H9 (cell line): ENCODE results near the gene LRRC8B. TPM values are rescaled to one million over a fixed set of nuclear protein-coding genes. Genes with fewer than 3 reads are reported as not detected.

Source experiments
- DNase-seq: peaks from one replicate; pipeline ENCODE4 v3.0.0-alpha.2; 2017
- H2AFZ ChIP-seq: one replicate; pipeline ENCODE4 v1.6.1; 2013; ENCODE audit warnings: mild to moderate bottlenecking, low read length, control low read depth, moderate library complexity
- H2AK5ac ChIP-seq: 2 replicates; pipeline ENCODE4 v1.6.1; 2013; ENCODE audit warnings: low read length, control low read depth, mixed read lengths; ENCODE audit not compliant: insufficient read length
- H2BK120ac ChIP-seq: one replicate; pipeline ENCODE4 v1.6.1; 2013; ENCODE audit warnings: low read depth, mild to moderate bottlenecking, low read length, control low read depth, inconsistent platforms; ENCODE audit not compliant: poor library complexity, severe bottlenecking
- H2BK12ac ChIP-seq: 2 replicates; pipeline ENCODE4 v1.6.1; 2013; ENCODE audit warnings: low read length, control low read depth, mixed read lengths, low read depth; ENCODE audit not compliant: insufficient read length
- H2BK15ac ChIP-seq: 2 replicates; pipeline ENCODE4 v1.6.1; 2013; ENCODE audit warnings: low read depth, low read length, control low read depth
- H2BK20ac ChIP-seq: one replicate; pipeline ENCODE4 v1.6.1; 2013; ENCODE audit warnings: low read depth, mild to moderate bottlenecking, low read length, control low read depth, inconsistent platforms; ENCODE audit not compliant: poor library complexity, severe bottlenecking
- H2BK5ac ChIP-seq: 2 replicates; pipeline ENCODE4 v1.6.1; 2013; ENCODE audit warnings: low read length, control low read depth, mixed read lengths; ENCODE audit not compliant: insufficient read length
- H3K14ac ChIP-seq: 2 replicates; pipeline ENCODE4 v1.6.1; 2013; ENCODE audit warnings: low read length, control low read depth; ENCODE audit not compliant: insufficient read depth
- H3K18ac ChIP-seq: 2 replicates; pipeline ENCODE4 v1.6.1; 2013; ENCODE audit warnings: low read depth, mild to moderate bottlenecking, mixed read lengths, low read length, control low read depth; ENCODE audit not compliant: insufficient read length
- H3K23ac ChIP-seq: 2 replicates; pipeline ENCODE4 v1.6.1; 2013; ENCODE audit warnings: low read length, control low read depth, mixed read lengths, low read depth; ENCODE audit not compliant: insufficient read length
- H3K23me2 ChIP-seq: 2 replicates; pipeline ENCODE4 v1.6.1; 2013; ENCODE audit warnings: low read depth, mild to moderate bottlenecking, mixed read lengths, low read length, control low read depth; ENCODE audit not compliant: insufficient read length, poor library complexity, severe bottlenecking
- H3K27ac ChIP-seq: 2 replicates; pipeline ENCODE4 v1.5.1; 2013; ENCODE audit warnings: low read length, control low read depth, mixed read lengths, low read depth; ENCODE audit not compliant: insufficient read length
- H3K27me3 ChIP-seq: 2 replicates; pipeline ENCODE4 v1.6.1; 2013; ENCODE audit warnings: low read length, control low read depth, inconsistent platforms; ENCODE audit not compliant: insufficient read depth
- H3K4ac ChIP-seq: 2 replicates; pipeline ENCODE4 v1.6.1; 2013; ENCODE audit warnings: low read depth, mild to moderate bottlenecking, control low read depth, inconsistent platforms, low read length, moderate library complexity
- H3K4me1 ChIP-seq: 2 replicates; pipeline ENCODE4 v1.6.1; 2013; ENCODE audit warnings: low read length, control low read depth, inconsistent platforms; ENCODE audit not compliant: insufficient read depth
- H3K4me2 ChIP-seq: 2 replicates; pipeline ENCODE4 v1.6.1; 2013; ENCODE audit warnings: low read length, control low read depth, mixed read lengths; ENCODE audit not compliant: insufficient read length, insufficient read depth
- H3K56ac ChIP-seq: 2 replicates; pipeline ENCODE4 v1.6.1; 2013; ENCODE audit warnings: low read depth, mild to moderate bottlenecking, mixed read lengths, low read length, control low read depth; ENCODE audit not compliant: insufficient read length
- H3K79me1 ChIP-seq: 2 replicates; pipeline ENCODE4 v1.6.1; 2013; ENCODE audit warnings: low read depth, mild to moderate bottlenecking, moderate library complexity, low read length, control low read depth, inconsistent platforms; ENCODE audit not compliant: insufficient read depth, poor library complexity, severe bottlenecking
- H3K79me2 ChIP-seq: 2 replicates; pipeline ENCODE4 v1.6.1; 2013; ENCODE audit warnings: low read length, control low read depth, inconsistent platforms; ENCODE audit not compliant: insufficient read depth
- H3K9ac ChIP-seq: 2 replicates; pipeline ENCODE4 v1.6.1; 2013; ENCODE audit warnings: low read length, control low read depth, mixed read lengths; ENCODE audit not compliant: insufficient read length; ENCODE audit errors: extremely low read depth
- H3K9me3 ChIP-seq: one replicate; pipeline ENCODE4 v1.6.1; 2013; ENCODE audit warnings: low read depth, low read length, inconsistent platforms; ENCODE audit not compliant: control insufficient read depth
- H3T11ph ChIP-seq: one replicate; pipeline ENCODE4 v1.6.1; 2013; ENCODE audit warnings: mild to moderate bottlenecking, low read length, control low read depth, inconsistent platforms
- H4K20me1 ChIP-seq: one replicate; pipeline ENCODE4 v1.6.1; 2013; ENCODE audit not compliant: control insufficient read depth, insufficient read length, insufficient read depth
- H4K5ac ChIP-seq: 2 replicates; pipeline ENCODE4 v1.6.1; 2013; ENCODE audit warnings: low read depth, mild to moderate bottlenecking, mixed read lengths, low read length, control low read depth; ENCODE audit not compliant: insufficient read length
- H4K8ac ChIP-seq: replicated peaks from 2 replicates; pipeline ENCODE4 v1.6.1; 2013; ENCODE audit warnings: low read length, control low read depth, mixed read lengths, low read depth; ENCODE audit not compliant: insufficient read length
- H4K91ac ChIP-seq: 2 replicates; pipeline ENCODE4 v1.6.1; 2013; ENCODE audit warnings: low read depth, mild to moderate bottlenecking, moderate library complexity, mixed read lengths, low read length, control low read depth; ENCODE audit not compliant: insufficient read length
- H3K27ac Mint-ChIP-seq, 3 experiments: 2 replicates in 2 of 3; 3 replicates in 1 of 3; pipeline ENCODE4 v1.8.0; 2020 to 2021; ENCODE audit warnings: mixed read lengths in 3 of 3, mild to moderate bottlenecking in 1 of 3, moderate library complexity in 1 of 3
- H3K27me3 Mint-ChIP-seq: 2 replicates; pipeline ENCODE4 v1.8.0; 2021; ENCODE audit warnings: low read depth, mild to moderate bottlenecking, moderate library complexity, mixed read lengths
- H3K36me3 Mint-ChIP-seq, 3 experiments: 2 replicates in 2 of 3; 3 replicates in 1 of 3; pipeline ENCODE4 v1.8.0; 2020 to 2021; ENCODE audit warnings: low read depth in 3 of 3, mixed read lengths in 3 of 3; ENCODE audit not compliant: insufficient read depth in 1 of 3
- H3K4me1 Mint-ChIP-seq, 2 experiments: 2 replicates each; pipeline ENCODE4 v1.8.0; 2020; ENCODE audit warnings: mixed read lengths in 2 of 2
- H3K4me3 Mint-ChIP-seq, 2 experiments: 2 replicates in 1 of 2; 3 replicates in 1 of 2; pipeline ENCODE4 v1.8.0; 2020 to 2021; ENCODE audit warnings: mild to moderate bottlenecking in 2 of 2, mixed read lengths in 2 of 2, moderate library complexity in 1 of 2
- H3K9me3 Mint-ChIP-seq, 2 experiments: 2 replicates in 1 of 2; 3 replicates in 1 of 2; pipeline ENCODE4 v1.8.0; 2020; ENCODE audit warnings: mild to moderate bottlenecking in 2 of 2, mixed read lengths in 2 of 2, moderate library complexity in 1 of 2
- CTCF ChIP-seq: fragments of 200-600 bp; sonication (generic); conservative IDR thresholded peaks from 3 replicates; pipeline ENCODE4 v1.8.0; 2021; ENCODE audit warnings: antibody characterized with exemption, mild to moderate bottlenecking
- WGBS: extraction: QIAGEN DNeasy Blood & Tissue Kit; methylation state at CpG from one replicate; pipeline ENCODE4 v1.1.7; 2013; ENCODE audit warnings: missing lambda C conversion rate, low lambda C conversion rate, mixed read lengths; ENCODE audit not compliant: insufficient read length; ENCODE audit errors: extremely low coverage; 5-methylcytosine and 5-hydroxymethylcytosine counted together
- total RNA-seq: library from RNA; stranded (reverse); gene quantifications from 2 replicates; pipeline ENCODE4 v1.2.1, GENCODE V29; 2021

The LRRC8B gene
- total RNA-seq, 1 experiment from 2014 or later, result 33.2 TPM

GRCh38 chr1:89566761-89567174 is 42.1 kb downstream of the LRRC8B start:
- no peak for DNase-seq
- Histone ChIP-seq H2BK5ac (no peak overlapping the region), H3K79me2 (no peaks in the 10 kb centered on the region; the same call in 1 of the 2 replicates), H2BK12ac (no peak overlapping the region), H2AFZ (no peak overlapping the region), H3K27me3 (no peaks in the 10 kb centered on the region), H4K8ac (no peak overlapping the region), H4K91ac (no peak overlapping the region), H3T11ph (no peak overlapping the region), H3K23me2 (no peaks in the 10 kb centered on the region), H3K79me1 (no peaks in the 10 kb centered on the region), H2BK120ac (no peak overlapping the region), H3K27ac (no peak overlapping the region), H3K56ac (no peak overlapping the region), H4K20me1 (no peaks in the 10 kb centered on the region), H2BK20ac (no peak overlapping the region), H3K9ac (no peak overlapping the region), H3K9me3 (no peaks in the 10 kb centered on the region), H3K18ac (no peak overlapping the region), H4K5ac (no peak overlapping the region), H3K4me1 (peaks cover 8% of the 10 kb centered on the region; the same call in 1 of the 2 replicates), H2BK15ac (no peak overlapping the region), H3K14ac (no peak overlapping the region), H3K4me2 (no peak overlapping the region), H3K4ac (no peak overlapping the region), H2AK5ac (no peak overlapping the region), H3K23ac (no peak overlapping the region)
- Mint-ChIP-seq H3K4me3 (no peak overlapping the region; a peak in 1 of 5 replicates), H3K27ac (peak overlapping the region; percentile 42 to 97 (median 66); a peak in 6 of 7 replicates), H3K9me3 (peaks cover 13% of the 10 kb centered on the region in 2 experiments), H3K27me3 (no peaks in the 10 kb centered on the region), H3K36me3 (peaks cover 25 to 33% (median 28%) of the 10 kb centered on the region in 3 experiments), H3K4me1 (peaks cover 44 to 59% of the 10 kb centered on the region in 2 experiments)
- no CpG with 5 or more reads among the region's 6 CpGs for WGBS
- TF ChIP-seq CTCF, result no peak
